Neural progenitor cell (in vitro differentiated cells): ENCODE data around the gene KLRK1. TPM values are rescaled to one million over a fixed set of nuclear protein-coding genes. Genes with fewer than 3 reads are reported as not detected.
"Not testable (repeated sequence)": the region's sequence is repeated elsewhere in the genome, so short reads cannot be mapped to it uniquely, and the experiment has no call there.

Source experiments
- DNase-seq: peaks from one replicate; pipeline ENCODE4 v3.0.0-alpha.2; 2016; ENCODE audit warnings: low spot score
- H2AFZ ChIP-seq: fragments of 200-600 bp; sonication (generic); replicated peaks from 2 replicates; pipeline ENCODE4 v1.6.1; 2016; ENCODE audit warnings: antibody characterized with exemption
- H3F3A ChIP-seq: fragments of 200-600 bp; sonication (generic); 2 replicates; pipeline ENCODE4 v1.6.1; 2016; ENCODE audit warnings: antibody characterized with exemption, low read depth
- H3K27ac ChIP-seq: fragments of 200-600 bp; sonication (generic); 2 replicates; pipeline ENCODE4 v1.5.1; 2016; ENCODE audit warnings: mild to moderate bottlenecking
- H3K27me3 ChIP-seq: fragments of 200-600 bp; sonication (generic); 2 replicates; pipeline ENCODE4 v1.6.1; 2016; ENCODE audit warnings: mild to moderate bottlenecking, moderate library complexity
- H3K36me3 ChIP-seq: fragments of 200-600 bp; sonication (generic); 2 replicates; pipeline ENCODE4 v1.5.1; 2016
- H3K4me1 ChIP-seq: fragments of 200-600 bp; sonication (generic); 2 replicates; pipeline ENCODE4 v1.6.1; 2016; ENCODE audit warnings: mixed run types
- H3K4me2 ChIP-seq: fragments of 200-600 bp; sonication (generic); 2 replicates; pipeline ENCODE4 v1.6.1; 2016
- H3K4me3 ChIP-seq: fragments of 200-600 bp; sonication (generic); 2 replicates; pipeline ENCODE4 v1.5.1; 2016
- H3K79me2 ChIP-seq: fragments of 200-600 bp; sonication (generic); 2 replicates; pipeline ENCODE4 v1.6.1; 2016; ENCODE audit warnings: low read depth
- H3K9ac ChIP-seq: fragments of 200-600 bp; sonication (generic); 2 replicates; pipeline ENCODE4 v1.6.1; 2016
- H3K9me3 ChIP-seq: fragments of 200-600 bp; sonication (generic); 2 replicates; pipeline ENCODE4 v1.5.1; 2016; ENCODE audit warnings: low read depth
- H4K20me1 ChIP-seq: fragments of 200-600 bp; sonication (generic); 2 replicates; pipeline ENCODE4 v1.6.1; 2016; ENCODE audit warnings: low read depth
- H3K27ac Mint-ChIP-seq: 3 replicates; pipeline ENCODE4 v1.8.0; 2021; ENCODE audit warnings: mixed read lengths
- H3K27me3 Mint-ChIP-seq: 2 replicates; pipeline ENCODE4 v1.8.0; 2022; ENCODE audit warnings: low read depth, mild to moderate bottlenecking, inconsistent platforms, moderate library complexity, mixed read lengths; ENCODE audit not compliant: insufficient read depth
- H3K36me3 Mint-ChIP-seq: 3 replicates; pipeline ENCODE4 v1.8.0; 2021; ENCODE audit warnings: mixed read lengths
- H3K4me1 Mint-ChIP-seq: 3 replicates; pipeline ENCODE4 v1.8.0; 2021; ENCODE audit warnings: mixed read lengths
- H3K4me3 Mint-ChIP-seq: 3 replicates; pipeline ENCODE4 v1.8.0; 2021; ENCODE audit warnings: mild to moderate bottlenecking, moderate library complexity, mixed read lengths
- H3K9me3 Mint-ChIP-seq: 3 replicates; pipeline ENCODE4 v1.8.0; 2020; ENCODE audit warnings: mixed read lengths
- EZH2 ChIP-seq: fragments of 200-600 bp; sonication (generic); IDR thresholded peaks from 2 replicates; pipeline ENCODE4 v1.6.1; 2017; ENCODE audit warnings: antibody characterized with exemption, mild to moderate bottlenecking, moderate library complexity
- EZH2phosphoT487 ChIP-seq: fragments of 200-600 bp; sonication (generic); IDR thresholded peaks from 2 replicates; pipeline ENCODE4 v1.6.1; 2017; ENCODE audit warnings: antibody characterized with exemption
- total RNA-seq: library from RNA; depleted of rRNA; stranded (reverse); fragments of >200 nt; gene quantifications from 2 replicates; pipeline ENCODE4 v1.2.3, GENCODE V29; 2015; ENCODE audit warnings: low replicate concordance
- TF ChIP-seq, protein P1 (sequence below): fragments of 200-600 bp; sonication (generic); IDR thresholded peaks from 2 replicates; pipeline ENCODE4 v1.5.1; 2017; ENCODE audit warnings: antibody characterized with exemption, mild to moderate bottlenecking

Gene KLRK1
- total RNA-seq, 1 donor from 2014 or later = not detected

DNA sequence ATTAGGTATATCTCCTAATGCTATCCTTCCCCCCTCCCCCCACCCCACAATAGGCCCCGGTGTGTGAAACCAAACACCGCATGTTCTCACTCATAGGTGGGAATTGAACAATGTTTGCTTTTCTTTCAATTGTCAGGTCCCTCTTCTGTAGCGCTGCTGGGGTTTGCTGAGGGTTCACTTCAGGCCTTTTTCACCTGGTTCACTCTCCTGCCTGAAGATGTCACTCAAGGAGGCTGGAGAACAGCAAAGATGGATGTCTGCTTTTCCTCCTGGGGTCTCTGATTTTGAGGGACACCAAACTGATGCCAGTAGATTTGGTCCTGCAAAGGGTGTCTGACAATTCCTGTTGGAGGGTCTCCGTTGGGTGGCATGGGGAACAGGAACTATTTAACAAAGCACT, 35.8 kb downstream of the KLRK1 start:
- no peak for DNase-seq
- H3K4me1 Mint-ChIP-seq = peaks cover 3% of the 10 kb centered on the region
- H3K27me3 Mint-ChIP-seq = no peaks in the 10 kb centered on the region
- peak overlapping the region; percentile 52 for H2AFZ ChIP-seq
- H3K27ac Mint-ChIP-seq = no peak overlapping the region
- peaks cover 16% of the 10 kb centered on the region for H3K9me3 Mint-ChIP-seq
- H3K27me3 ChIP-seq = no peaks in the 10 kb centered on the region
- no peaks in the 10 kb centered on the region for H3K36me3 Mint-ChIP-seq
- TF ChIP-seq, protein P1, sequence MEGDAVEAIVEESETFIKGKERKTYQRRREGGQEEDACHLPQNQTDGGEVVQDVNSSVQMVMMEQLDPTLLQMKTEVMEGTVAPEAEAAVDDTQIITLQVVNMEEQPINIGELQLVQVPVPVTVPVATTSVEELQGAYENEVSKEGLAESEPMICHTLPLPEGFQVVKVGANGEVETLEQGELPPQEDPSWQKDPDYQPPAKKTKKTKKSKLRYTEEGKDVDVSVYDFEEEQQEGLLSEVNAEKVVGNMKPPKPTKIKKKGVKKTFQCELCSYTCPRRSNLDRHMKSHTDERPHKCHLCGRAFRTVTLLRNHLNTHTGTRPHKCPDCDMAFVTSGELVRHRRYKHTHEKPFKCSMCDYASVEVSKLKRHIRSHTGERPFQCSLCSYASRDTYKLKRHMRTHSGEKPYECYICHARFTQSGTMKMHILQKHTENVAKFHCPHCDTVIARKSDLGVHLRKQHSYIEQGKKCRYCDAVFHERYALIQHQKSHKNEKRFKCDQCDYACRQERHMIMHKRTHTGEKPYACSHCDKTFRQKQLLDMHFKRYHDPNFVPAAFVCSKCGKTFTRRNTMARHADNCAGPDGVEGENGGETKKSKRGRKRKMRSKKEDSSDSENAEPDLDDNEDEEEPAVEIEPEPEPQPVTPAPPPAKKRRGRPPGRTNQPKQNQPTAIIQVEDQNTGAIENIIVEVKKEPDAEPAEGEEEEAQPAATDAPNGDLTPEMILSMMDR = no peak
- TF ChIP-seq EZH2phosphoT487 (no peak), EZH2 (no peak)
- no peaks in the 10 kb centered on the region for H3K9me3 ChIP-seq
- H3K79me2 ChIP-seq = no peaks in the 10 kb centered on the region
- H3K4me2 ChIP-seq = no peak overlapping the region
- H3K27ac ChIP-seq = no peak overlapping the region
- H3K4me3 Mint-ChIP-seq = no peak overlapping the region
- no peaks in the 10 kb centered on the region for H3K36me3 ChIP-seq
- H4K20me1 ChIP-seq = no peaks in the 10 kb centered on the region
- no peak overlapping the region for H3K9ac ChIP-seq
- H3K4me1 ChIP-seq = peaks cover 3% of the 10 kb centered on the region
- no peaks in the 10 kb centered on the region for H3F3A ChIP-seq
- H3K4me3 ChIP-seq = no peak overlapping the region

DNA sequence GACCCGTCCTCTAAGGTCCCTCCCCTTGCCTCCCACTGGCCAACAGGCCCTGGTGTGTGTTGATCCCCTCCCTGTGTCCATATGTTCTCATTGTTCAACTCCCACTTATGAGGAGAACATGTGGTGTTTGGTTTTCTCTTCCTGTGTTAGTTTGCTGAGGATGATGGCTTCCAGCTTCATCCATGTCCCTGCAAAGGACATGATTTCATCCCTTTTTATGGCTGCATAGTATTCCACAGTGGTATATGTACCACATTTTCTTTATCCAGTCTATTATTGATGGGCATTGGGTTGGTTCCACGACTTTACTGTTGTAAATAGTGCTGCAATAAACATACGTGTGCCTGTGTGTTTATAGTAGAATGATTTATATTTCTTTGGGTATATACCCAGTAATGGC, 38.4 kb downstream of the KLRK1 start:
- not testable (repeated sequence) for H3K36me3 ChIP-seq, DNase-seq, H3K4me1 ChIP-seq, H3K4me2 ChIP-seq, H3K27me3 Mint-ChIP-seq, H2AFZ ChIP-seq, H3K79me2 ChIP-seq, H3K27me3 ChIP-seq, H3K36me3 Mint-ChIP-seq, H3K4me1 Mint-ChIP-seq, H3K4me3 ChIP-seq, H3K27ac Mint-ChIP-seq, H3K27ac ChIP-seq, H3K9me3 ChIP-seq, H3F3A ChIP-seq, H3K9ac ChIP-seq, H3K4me3 Mint-ChIP-seq, H4K20me1 ChIP-seq
- peaks cover 20% of the 10 kb centered on the region for H3K9me3 Mint-ChIP-seq

DNA sequence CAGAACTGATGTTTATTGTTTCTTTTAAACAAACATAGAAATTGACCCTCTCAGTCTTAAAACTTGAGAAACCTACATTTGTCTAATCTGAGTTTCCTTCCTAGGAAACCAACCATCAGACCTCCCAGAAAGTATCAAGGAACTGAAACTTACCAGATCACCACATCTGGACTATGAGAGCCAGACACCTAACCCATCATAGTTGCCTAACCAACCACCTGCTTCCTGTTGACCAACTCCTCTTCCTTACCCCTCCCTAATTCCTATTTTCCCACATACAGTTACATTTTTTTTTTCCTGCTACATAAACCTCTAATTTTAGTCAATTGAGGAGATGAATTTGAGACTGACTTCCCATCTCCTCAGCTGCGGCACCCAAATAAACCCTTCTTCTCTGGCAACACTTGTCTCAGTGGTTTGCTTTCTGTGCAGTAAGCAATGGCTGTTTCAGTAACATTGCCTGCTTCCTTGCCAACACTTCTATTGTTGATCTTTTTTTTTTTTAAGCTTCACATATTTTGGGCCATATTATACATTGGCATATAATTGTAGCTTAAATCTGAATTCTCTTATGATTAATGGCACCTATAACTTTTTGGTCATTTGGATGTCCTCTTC, 47.8 kb downstream of the KLRK1 start:
- Histone ChIP-seq H3K4me2 (no peak overlapping the region), H3K4me3 (no peak overlapping the region), H3K9me3 (no peaks in the 10 kb centered on the region), H2AFZ (no peak overlapping the region), H3K79me2 (no peaks in the 10 kb centered on the region), H3F3A (no peaks in the 10 kb centered on the region), H3K27me3 (no peaks in the 10 kb centered on the region), H3K27ac (no peak overlapping the region), H4K20me1 (no peaks in the 10 kb centered on the region), H3K4me1 (no peaks in the 10 kb centered on the region), H3K9ac (no peak overlapping the region), H3K36me3 (no peaks in the 10 kb centered on the region)
- no peaks in the 10 kb centered on the region for H3K36me3 Mint-ChIP-seq
- H3K4me1 Mint-ChIP-seq = no peaks in the 10 kb centered on the region
- TF ChIP-seq EZH2 = no peak
- no peak for TF ChIP-seq EZH2phosphoT487
- TF ChIP-seq, protein P1 = no peak
- H3K27me3 Mint-ChIP-seq = peaks cover 6% of the 10 kb centered on the region
- no peak overlapping the region for H3K27ac Mint-ChIP-seq
- DNase-seq = no peak
- H3K9me3 Mint-ChIP-seq = no peaks in the 10 kb centered on the region
- H3K4me3 Mint-ChIP-seq = no peak overlapping the region

DNA sequence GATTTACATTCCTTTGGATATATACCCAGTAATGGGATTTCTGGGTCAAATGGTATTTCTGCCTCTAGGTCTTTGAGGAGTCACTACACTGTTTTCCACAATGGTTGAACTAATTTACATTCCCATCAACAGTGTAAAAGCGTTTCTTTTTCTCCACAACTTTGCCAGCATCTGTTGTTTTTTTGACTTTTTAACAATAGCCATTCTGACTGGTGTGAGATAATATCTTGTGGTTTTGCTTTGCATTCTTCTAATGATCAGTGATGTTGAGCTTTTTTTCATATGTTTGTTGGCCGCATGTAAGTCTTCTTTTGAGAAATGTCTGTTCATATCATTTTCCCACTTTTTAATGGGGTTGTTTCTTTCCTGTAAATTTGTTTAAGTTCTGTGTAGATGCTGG, 48.9 kb downstream of the KLRK1 start:
- not testable (repeated sequence) for H3K4me1 Mint-ChIP-seq, H3K4me3 ChIP-seq, H3K27ac Mint-ChIP-seq, H3K27me3 Mint-ChIP-seq, DNase-seq, H3K9me3 Mint-ChIP-seq, H3K27ac ChIP-seq, H3F3A ChIP-seq, H3K4me3 Mint-ChIP-seq, H4K20me1 ChIP-seq, H3K4me1 ChIP-seq, H3K9ac ChIP-seq, H3K9me3 ChIP-seq, H3K36me3 ChIP-seq, H3K79me2 ChIP-seq, H3K4me2 ChIP-seq, H3K36me3 Mint-ChIP-seq, H3K27me3 ChIP-seq, H2AFZ ChIP-seq
